K562 (cell line): ENCODE measurements around the gene CFAP92. TPM values are rescaled to one million over a fixed set of nuclear protein-coding genes. Genes with fewer than 3 reads are reported as not detected.

Source experiments
- ATAC-seq: fragments of 200-7000 bp; cut with Tn5 transposase; 3 replicates; pipeline ENCODE4 v1.9.1; 2020; ENCODE audit warnings: moderate library complexity
- BruUV-seq: library from RNA; stranded (reverse); fragments of 400-500 nt; replicated peaks from 2 replicates; lab custom pipeline; 2021; lab: Mats Ljungman, UMichigan
- CTCF ChIA-PET: fragments of 300-600 bp; formaldehyde crosslinking; extraction: SDS; loops from one replicate; lab custom pipeline; 2021; ENCODE audit warnings: low intra/inter-chr PET ratio; lab: Yijun Ruan, JAX
- POLR2A ChIA-PET: fragments of 300-600, 350-650 bp; sonication (Branson Sonifier 250); formaldehyde crosslinking; extraction: SDS; loops from one replicate; lab custom pipeline; 2021; ENCODE audit warnings: antibody characterized with exemption, inconsistent platforms; lab: Yijun Ruan, JAX
- DNase-seq, 4 experiments: peaks; one replicate each; pipeline versions ENCODE4 v3.0.0 to v3.0.0-alpha.2; 2011 to 2018; ENCODE audit warnings: low spot score in 3 of 4, mixed read lengths in 3 of 4; ENCODE audit errors: extremely low read depth in 1 of 4
- FAIRE-seq: peaks from 2 replicates; lab custom pipeline; 2011; peaks lifted over from hg19 to GRCh38; lab: Jason Lieb, UNC
- H2AFZ ChIP-seq: 2 replicates; pipeline ENCODE4 v1.6.0; 2011; ENCODE audit warnings: low read depth, low read length, control low read depth, inconsistent platforms
- H3K27ac ChIP-seq: fragments of 200-600 bp; 3 replicates; pipeline ENCODE4 v1.8.0; 2011; ENCODE audit warnings: low read depth, mild to moderate bottlenecking, control low read depth, inconsistent platforms, low read length, moderate library complexity, mixed read lengths; ENCODE audit errors: extremely low read depth
- H3K27me3 ChIP-seq, 2 experiments: fragments of 300-600 bp in 1 of 2; 2 replicates in 1 of 2; 3 replicates in 1 of 2; pipeline versions ENCODE4 v1.6.0 to v1.8.0; 2011; ENCODE audit warnings: inconsistent platforms in 2 of 2, low read length in 2 of 2, mild to moderate bottlenecking in 1 of 2, mixed read lengths in 1 of 2, moderate library complexity in 1 of 2; ENCODE audit not compliant: control insufficient read depth in 2 of 2, insufficient read depth in 2 of 2
- H3K36me3 ChIP-seq: fragments of 300-600 bp; 3 replicates; pipeline ENCODE4 v1.8.0; 2011; ENCODE audit warnings: mild to moderate bottlenecking, low read length, inconsistent platforms; ENCODE audit not compliant: control insufficient read depth, insufficient read depth
- H3K4me1 ChIP-seq, 2 experiments: fragments of 200-600 bp in 1 of 2; replicated peaks in 1 of 2; 2 replicates in 1 of 2; 3 replicates in 1 of 2; pipeline versions ENCODE4 v1.5.1 to v1.8.0; 2011; ENCODE audit warnings: inconsistent platforms in 2 of 2, low read length in 2 of 2, mild to moderate bottlenecking in 1 of 2, mixed read lengths in 1 of 2, moderate library complexity in 1 of 2; ENCODE audit not compliant: control insufficient read depth in 2 of 2, insufficient read depth in 2 of 2
- H3K4me2 ChIP-seq: 2 replicates; pipeline ENCODE4 v1.6.1; 2011; ENCODE audit warnings: low read length, control low read depth, inconsistent platforms, mixed read lengths; ENCODE audit not compliant: insufficient read depth
- H3K4me3 ChIP-seq: fragments of 200-600 bp; sonication (generic), shearing (Covaris generic); 2 replicates; pipeline ENCODE4 v1.5.1; 2016; ENCODE audit warnings: control low read depth, inconsistent platforms
- H3K79me2 ChIP-seq: fragments of 200-600 bp; 3 replicates; pipeline ENCODE4 v1.8.0; 2011; ENCODE audit warnings: low read length, inconsistent platforms; ENCODE audit not compliant: control insufficient read depth, insufficient read depth
- H3K9ac ChIP-seq, 2 experiments: 2 replicates each; pipeline versions ENCODE4 v1.6.0 to v1.6.1; 2011; ENCODE audit warnings: low read depth in 2 of 2, low read length in 2 of 2, control low read depth in 1 of 2, inconsistent platforms in 1 of 2, mild to moderate bottlenecking in 1 of 2, mixed read lengths in 1 of 2; ENCODE audit not compliant: insufficient read depth in 1 of 2
- H3K9me1 ChIP-seq: one replicate; pipeline ENCODE4 v1.6.0; 2011; ENCODE audit warnings: inconsistent platforms, mild to moderate bottlenecking, low read length, moderate library complexity; ENCODE audit not compliant: control insufficient read depth, insufficient read depth
- H3K9me3 ChIP-seq: replicated peaks from 2 replicates; pipeline ENCODE4 v1.5.1; 2011; ENCODE audit warnings: low read depth, low read length, inconsistent platforms; ENCODE audit not compliant: control insufficient read depth, insufficient read depth
- H4K20me1 ChIP-seq: replicated peaks from 2 replicates; pipeline ENCODE4 v1.6.1; 2011; ENCODE audit warnings: low read length, inconsistent platforms, mixed read lengths; ENCODE audit not compliant: control insufficient read depth, insufficient read depth
- ARNT ChIP-seq, 2 experiments: fragments of 450-650 bp; IDR thresholded peaks; 2 replicates each; pipeline ENCODE4 v1.6.1; 2016; ENCODE audit warnings: mild to moderate bottlenecking in 1 of 2
- BRCA1 ChIP-seq, 2 experiments: fragments of 450-650 bp in 1 of 2; sonication (generic) in 1 of 2; formaldehyde crosslinking in 1 of 2; IDR thresholded peaks; 2 replicates each; pipeline versions ENCODE4 v1.5.0 to v1.6.1; 2017 to 2020; ENCODE audit warnings: mild to moderate bottlenecking in 1 of 2, missing genetic modification reagents in 1 of 2
- HDAC8 ChIP-seq: fragments of 450-650 bp; IDR thresholded peaks from 2 replicates; pipeline ENCODE4 v1.6.1; 2016; ENCODE audit warnings: mild to moderate bottlenecking, missing genetic modification characterization, moderate library complexity, missing compliant biosample characterization
- HOMEZ ChIP-seq: fragments of 250-450 bp; sonication (Bioruptor Pico); IDR thresholded peaks from 2 replicates; pipeline ENCODE4 v1.4.0; 2020; ENCODE audit warnings: mild to moderate bottlenecking, moderate library complexity
- KDM1A ChIP-seq, 2 experiments: fragments of 450-650 bp; IDR thresholded peaks; 2 replicates each; pipeline ENCODE4 v1.6.1; 2016; ENCODE audit warnings: mild to moderate bottlenecking in 2 of 2
- MAZ ChIP-seq, 2 experiments: fragments of 450-650 bp in 1 of 2; sonication (generic) in 1 of 2; formaldehyde crosslinking; IDR thresholded peaks in 1 of 2; conservative IDR thresholded peaks in 1 of 2; 2 replicates each; pipeline versions ENCODE4 v1.4.0 to v1.5.0; 2020; ENCODE audit warnings: mild to moderate bottlenecking in 1 of 2, missing genetic modification reagents in 1 of 2
- NCOA4 ChIP-seq: fragments of 450-650 bp; IDR thresholded peaks from 2 replicates; pipeline ENCODE4 v1.6.1; 2018; ENCODE audit warnings: mild to moderate bottlenecking; ENCODE audit not compliant: partially characterized antibody
- SIN3B ChIP-seq: fragments of 450-650 bp; IDR thresholded peaks from 2 replicates; pipeline ENCODE4 v1.6.1; 2017; ENCODE audit warnings: low read depth, mild to moderate bottlenecking, moderate library complexity
- SMC3 ChIP-seq: conservative IDR thresholded peaks from 2 replicates; pipeline ENCODE4 v1.6.1; 2011; ENCODE audit warnings: low read depth, low read length, improper control_type of control experiment; ENCODE audit not compliant: insufficient read depth
- TCF3 ChIP-seq: sonication (generic); formaldehyde crosslinking; IDR thresholded peaks from 2 replicates; pipeline ENCODE4 v1.4.0; 2020; ENCODE audit warnings: mild to moderate bottlenecking, missing genetic modification reagents
- TRIM25 ChIP-seq: fragments of 450-650 bp; IDR thresholded peaks from 2 replicates; pipeline ENCODE4 v1.7.0; 2016; ENCODE audit warnings: borderline replicate concordance
- ZFP1 ChIP-seq: fragments of 450-650 bp; formaldehyde crosslinking; IDR thresholded peaks from 2 replicates; pipeline ENCODE4 v1.4.0; 2020; ENCODE audit warnings: mild to moderate bottlenecking, mixed read lengths
- ZNF232 ChIP-seq: sonication (generic); formaldehyde crosslinking; IDR thresholded peaks from 2 replicates; pipeline ENCODE4 v1.8.0; 2022; ENCODE audit warnings: mild to moderate bottlenecking, missing genetic modification reagents
- ZNF518B ChIP-seq: fragments of 250-450 bp; sonication (Bioruptor Pico); IDR thresholded peaks from 2 replicates; pipeline ENCODE4 v1.5.0; 2021; ENCODE audit warnings: mild to moderate bottlenecking, moderate library complexity
- ZNF583 ChIP-seq: fragments of 250-450 bp; sonication (Bioruptor Pico); IDR thresholded peaks from 2 replicates; pipeline ENCODE4 v1.4.0; 2020
- WGBS: fragments of 100-300 bp; shearing (Covaris generic); methylation state at CpG from one replicate; pipeline ENCODE4 v1.1.6; 2016; ENCODE audit warnings: low coverage, mixed read lengths; ENCODE audit not compliant: insufficient coverage; ENCODE audit errors: missing lambda C conversion rate; 5-methylcytosine and 5-hydroxymethylcytosine counted together
- in situ Hi-C: fragments of 300-500 bp; cut with MboI; formaldehyde crosslinking; loops from 4 replicates; pipeline ENCODE4 v1.15.0; 2018; ENCODE audit warnings: inconsistent platforms, mixed read lengths
- intact Hi-C: fragments of 100-400 bp; cut with micrococcal nuclease; formaldehyde crosslinking; loops from 2 replicates; pipeline ENCODE4 v1.14.2; 2022
- polyA plus RNA-seq, 8 experiments: library from polyadenylated mRNA; depleted of rRNA in 4 of 8; stranded (reverse) in 5 of 8; unstranded in 3 of 8; fragments of >200 nt; fragmentation: Nextera tagmentation in 2 of 8; fragmentation: Illumina TruSeq in 1 of 8; extraction: Ambion mirVana in 2 of 8; extraction: Trizol in 1 of 8; gene quantifications; 2 replicates each; pipeline versions ENCODE4 v1.2.1 to v1.2.3, GENCODE V29; 2011 to 2014; ENCODE audit warnings: inconsistent platforms in 1 of 8, missing spikeins in 1 of 8
- total RNA-seq, 7 experiments: library from RNA; depleted of rRNA in 6 of 7; stranded (reverse); fragments of >200 nt in 6 of 7; fragmentation: Illumina TruSeq in 2 of 7; extraction: Trizol in 2 of 7; gene quantifications; 2 replicates each; pipeline versions ENCODE4 v1.2.1 to v1.2.3, GENCODE V29; 2011 to 2021; ENCODE audit warnings: low replicate concordance in 1 of 7

CFAP92 gene
- total and polyA plus RNA-seq, 9 of the 15 experiments (the other 6 are each of a cell fraction or from before 2014, with no cell fraction given), result 0.06 to 0.62 (median 0.36) TPM

- no peak for FAIRE-seq
- no peak for DNase-seq
- ChIA-PET CTCF (interaction anchor here (0.6 to 0.9 kb wide), 2 partner anchors 274 to 279 kb away, joined by 3 read pairs; partner anchors contain the start of gene COPG1), POLR2A (interaction anchor here (0.6 to 1.6 kb wide), 5 partner anchors 40 to 279 kb away, joined by 3 to 7 read pairs (median 3); partner anchors contain the start of gene COPG1)
- ATAC-seq, result no peak
- H3K9me1 ChIP-seq, result no peaks in the 10 kb centered on the region
- no peaks in the 10 kb centered on the region for H3K36me3 ChIP-seq
- H3K79me2 ChIP-seq, result no peaks in the 10 kb centered on the region
- H2AFZ ChIP-seq, result no peak overlapping the region
- no peaks in the 10 kb centered on the region; the same call in 1 of the 2 replicates for H4K20me1 ChIP-seq
- H3K4me1 ChIP-seq, result no peaks in the 10 kb centered on the region; a peak in 2 of 5 replicates
- intact Hi-C loops, result loop anchor here (2.0 to 5.0 kb wide), 3 partner anchors 57 to 274 kb away; no protein-coding TSS in a partner anchor
- no peak overlapping the region for H3K27ac ChIP-seq
- no peak overlapping the region for H3K4me2 ChIP-seq
- in situ Hi-C loops, result loop anchor here (10.0 kb wide), 1 partner anchor 114 kb away; no protein-coding TSS in a partner anchor
- no TSS peak for BruUV-seq
- WGBS, result 11% methylated on average over 1 of the region's 1 CpG
- peaks cover 0 to 19% of the 10 kb centered on the region in 2 experiments; a peak in 2 of 5 replicates for H3K27me3 ChIP-seq
- no peaks in the 10 kb centered on the region for H3K9me3 ChIP-seq
- H3K4me3 ChIP-seq, result no peak overlapping the region
- H3K9ac ChIP-seq, result no peak overlapping the region
- TF ChIP-seq ZNF518B (no peak), ZNF583 (CRISPR knock-in tag) (no peak), TCF3 (CRISPR knock-in tag) (no peak), MAZ (CRISPR knock-in tag; conservative IDR thresholded peaks at IDR 0.05 in 1 of 2, IDR thresholded peaks at IDR 0.05 in 1 of 2) (no peak), TRIM25 (no peak), ARNT (IDR thresholded peaks at IDR 0.05) (no peak), ZFP1 (CRISPR knock-in tag) (no peak), BRCA1 (IDR thresholded peaks at IDR 0.05) (no peak), BRCA1 (CRISPR knock-in tag; IDR thresholded peaks at IDR 0.05) (no peak), SMC3 (no peak), KDM1A (IDR thresholded peaks at IDR 0.05) (no peak), ZNF232 (CRISPR knock-in tag) (no peak), HOMEZ (CRISPR knock-in tag) (no peak), HDAC8 (no peak), NCOA4 (no peak), SIN3B (no peak)
Measured at GRCh38 chr3:128970740-128971047, 23.2 kb downstream of the CFAP92 start.
